Gastrocnemius medialis (tissue), 4 donors: ENCODE data around the gene SLC17A8.

Experiments
- CTCF ChIP-seq, 5 experiments: fragments of 450-650 bp in 3 of 5; fragments of 200-600 bp in 2 of 5; sonication (generic) in 2 of 5; IDR thresholded peaks in 4 of 5; conservative IDR thresholded peaks in 1 of 5; 1 replicate in 4 of 5; 2 replicates in 1 of 5; pipeline ENCODE4 v1.5.1; 2016 to 2019; ENCODE audit warnings: antibody characterized with exemption in 5 of 5, mild to moderate bottlenecking in 3 of 5, moderate library complexity in 3 of 5
- POLR2A ChIP-seq, 2 donors: fragments of 450-650 bp; IDR thresholded peaks; one replicate each; pipeline ENCODE4 v1.6.1; 2017; ENCODE audit warnings: antibody characterized with exemption in 2 of 2, mild to moderate bottlenecking in 2 of 2, moderate library complexity in 2 of 2

DNA sequence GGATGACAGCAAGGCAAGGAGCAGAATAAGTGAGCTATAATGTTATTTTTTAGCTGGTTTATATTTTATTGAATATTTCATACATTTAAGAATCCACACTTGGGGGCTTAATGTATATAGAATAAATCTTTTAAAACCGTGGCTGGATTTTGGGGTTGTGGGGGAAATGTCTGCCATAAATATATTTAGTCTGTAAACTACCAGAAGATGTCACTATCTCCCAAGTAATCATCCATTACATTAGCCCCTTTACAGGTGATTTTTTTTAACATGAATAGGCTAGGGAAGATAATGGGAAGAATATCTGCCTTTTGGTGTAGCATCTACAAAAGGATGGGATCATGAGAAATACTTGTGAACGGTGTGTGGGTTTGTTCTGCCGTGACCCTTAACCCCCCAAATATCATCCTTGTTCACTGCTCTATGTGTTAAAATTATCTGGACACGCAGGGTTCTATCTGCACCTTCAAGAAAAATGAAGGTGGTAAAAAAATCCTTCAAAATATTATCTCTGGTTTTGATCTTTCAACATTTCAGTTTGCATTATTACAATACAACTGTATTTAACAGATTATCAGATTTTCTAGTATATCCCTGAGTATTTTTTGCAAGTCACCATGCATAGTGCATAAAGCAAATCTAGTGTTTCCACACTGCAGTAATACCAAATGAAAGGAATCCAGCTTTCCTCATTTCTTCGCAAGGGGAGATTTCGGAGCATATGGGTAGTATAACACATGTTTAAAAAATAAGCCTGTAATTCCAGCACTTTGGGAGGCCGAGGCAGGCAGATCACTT is 8.0 kb upstream of the SLC17A8 start:
- TF ChIP-seq CTCF (IDR thresholded peaks at IDR 0.05 in 4 of 5, conservative IDR thresholded peaks at IDR 0.05 in 1 of 5), result peak in 3 of 5 experiments; percentile 20 to 27 (median 25)
- no peak for TF ChIP-seq POLR2A (IDR thresholded peaks at IDR 0.05)
